ENCODE data around the gene TMEM59L. TPM values are rescaled to one million over a fixed set of nuclear protein-coding genes. Genes with fewer than 3 reads are reported as not detected.
A peak's percentile ranks its signal among the peaks of the same experiment; 100 is the strongest.

Gene TMEM59L
- total and polyA plus RNA-seq, 2 experiments from 2014 or later = 1.5 to 9.1 TPM

DNA sequence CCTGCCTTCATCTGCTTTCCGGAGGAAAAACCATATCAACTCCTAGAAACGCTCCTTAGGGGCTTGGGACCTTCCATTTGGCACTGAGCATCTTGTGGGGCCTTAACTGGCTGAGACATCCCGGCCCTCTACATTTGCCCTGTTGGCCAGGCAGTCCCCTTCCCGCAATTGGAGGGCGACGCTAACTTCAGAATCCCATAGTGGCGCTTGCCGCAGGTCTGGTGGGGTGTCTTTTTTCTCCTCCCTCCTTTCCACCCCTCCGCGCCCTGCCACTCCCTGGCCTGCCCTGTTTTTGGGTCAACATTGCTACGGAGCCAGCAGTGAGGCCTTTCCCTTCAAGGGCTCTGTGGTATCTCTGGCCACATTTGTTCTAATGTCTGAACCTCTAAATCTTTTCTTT, 57.2 kb downstream of the TMEM59L start:
- Histone ChIP-seq H3K27me3 (no peaks in the 10 kb centered on the region), H3K9me2 (replicated peaks; ENCODE audit: insufficient read depth) (no peaks in the 10 kb centered on the region), H3K4me3 (no peak overlapping the region), H3K27ac (peak overlapping the region; percentile 73), H3K9me3 (ENCODE audit: low read depth) (no peaks in the 10 kb centered on the region), H3K4me2 (no peak overlapping the region), H3K79me2 (no peaks in the 10 kb centered on the region), H2AFZ (no peak overlapping the region), H3K4me1 (ENCODE audit: insufficient read depth) (peaks cover 28% of the 10 kb centered on the region), H4K20me1 (ENCODE audit: insufficient read depth, poor library complexity, severe bottlenecking) (no peaks in the 10 kb centered on the region), H3K36me3 (replicated peaks; ENCODE audit: insufficient read depth, low read depth) (no peaks in the 10 kb centered on the region)
- no peak for DNase-seq (ENCODE audit: low spot score)
- 88% methylated on average over 11 of the region's 11 CpGs for WGBS (ENCODE audit: low lambda C conversion rate, missing lambda C conversion rate)
- TF ChIP-seq, protein P1, sequence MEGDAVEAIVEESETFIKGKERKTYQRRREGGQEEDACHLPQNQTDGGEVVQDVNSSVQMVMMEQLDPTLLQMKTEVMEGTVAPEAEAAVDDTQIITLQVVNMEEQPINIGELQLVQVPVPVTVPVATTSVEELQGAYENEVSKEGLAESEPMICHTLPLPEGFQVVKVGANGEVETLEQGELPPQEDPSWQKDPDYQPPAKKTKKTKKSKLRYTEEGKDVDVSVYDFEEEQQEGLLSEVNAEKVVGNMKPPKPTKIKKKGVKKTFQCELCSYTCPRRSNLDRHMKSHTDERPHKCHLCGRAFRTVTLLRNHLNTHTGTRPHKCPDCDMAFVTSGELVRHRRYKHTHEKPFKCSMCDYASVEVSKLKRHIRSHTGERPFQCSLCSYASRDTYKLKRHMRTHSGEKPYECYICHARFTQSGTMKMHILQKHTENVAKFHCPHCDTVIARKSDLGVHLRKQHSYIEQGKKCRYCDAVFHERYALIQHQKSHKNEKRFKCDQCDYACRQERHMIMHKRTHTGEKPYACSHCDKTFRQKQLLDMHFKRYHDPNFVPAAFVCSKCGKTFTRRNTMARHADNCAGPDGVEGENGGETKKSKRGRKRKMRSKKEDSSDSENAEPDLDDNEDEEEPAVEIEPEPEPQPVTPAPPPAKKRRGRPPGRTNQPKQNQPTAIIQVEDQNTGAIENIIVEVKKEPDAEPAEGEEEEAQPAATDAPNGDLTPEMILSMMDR (IDR thresholded peaks at IDR 0.05; ENCODE audit: poor library complexity) = no peak
- TF ChIP-seq EZH2phosphoT487 (IDR thresholded peaks at IDR 0.05; ENCODE audit: low read depth, severe bottlenecking, unreplicated experiment) (no peak), EZH2 (IDR thresholded peaks at IDR 0.05; ENCODE audit: borderline replicate concordance) (no peak)

DNA sequence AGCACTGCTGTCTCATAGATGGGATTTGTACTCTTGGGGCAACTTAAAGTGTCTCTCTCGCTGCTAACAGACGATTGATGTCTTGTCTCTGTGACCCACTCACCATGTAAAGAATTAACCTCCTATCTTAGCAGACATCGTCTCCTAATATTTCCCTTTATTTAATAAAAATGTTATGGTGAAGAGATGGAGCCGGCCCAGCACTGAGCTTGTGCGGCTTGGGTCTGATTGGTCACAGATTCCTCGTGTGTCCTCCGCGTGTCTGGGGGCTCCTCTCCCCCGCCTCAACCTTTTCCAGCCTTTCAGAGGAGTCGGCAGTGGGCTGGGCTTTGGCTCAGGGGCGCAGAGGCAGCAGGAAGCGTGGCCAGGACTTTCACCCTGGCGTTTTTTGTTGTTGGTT, 57.6 kb downstream of the TMEM59L start:
- no peaks in the 10 kb centered on the region for H3K27me3 ChIP-seq
- no peaks in the 10 kb centered on the region for H3K9me3 ChIP-seq (ENCODE audit: low read depth)
- H3K4me1 ChIP-seq (ENCODE audit: insufficient read depth) = peaks cover 28% of the 10 kb centered on the region
- peak overlapping the region; percentile 73 for H3K27ac ChIP-seq
- H2AFZ ChIP-seq = no peak overlapping the region
- H3K79me2 ChIP-seq = no peaks in the 10 kb centered on the region
- 77% methylated on average over 13 of the region's 13 CpGs for WGBS (ENCODE audit: low lambda C conversion rate, missing lambda C conversion rate)
- H3K4me2 ChIP-seq = peak overlapping the region; percentile 7
- TF ChIP-seq, protein P1 (IDR thresholded peaks at IDR 0.05; ENCODE audit: poor library complexity) = no peak
- TF ChIP-seq EZH2phosphoT487 (IDR thresholded peaks at IDR 0.05; ENCODE audit: low read depth, severe bottlenecking, unreplicated experiment) = no peak
- TF ChIP-seq EZH2 (IDR thresholded peaks at IDR 0.05; ENCODE audit: borderline replicate concordance) = no peak
- no peak overlapping the region for H3K4me3 ChIP-seq
- H3K36me3 ChIP-seq (replicated peaks; ENCODE audit: insufficient read depth, low read depth) = no peaks in the 10 kb centered on the region
- DNase-seq (ENCODE audit: low spot score) = no peak
- no peaks in the 10 kb centered on the region for H3K9me2 ChIP-seq (replicated peaks; ENCODE audit: insufficient read depth)
- no peaks in the 10 kb centered on the region for H4K20me1 ChIP-seq (ENCODE audit: insufficient read depth, poor library complexity, severe bottlenecking)

Small RNAs within 50 kb of the gene (small RNA-seq; reads per million reads assigned to genes)
- gene RN7SL155P = not detected

Other genes with a start within 250 kb of the TMEM59L start
- gene GDF15, start 226.7 kb upstream of the TMEM59L start, total RNA-seq = 106 and 123 TPM in 2 replicates
- gene GDF15, start 226.7 kb upstream of the TMEM59L start, polyA plus RNA-seq = 175 and 185 TPM in 2 replicates
- gene LRRC25, start 215.2 kb upstream of the TMEM59L start, total RNA-seq = 0.16 TPM in 1 of 2 replicates, not detected in the other
- 0.36 and 1.5 TPM in 2 replicates for gene LRRC25, start 215.2 kb upstream of the TMEM59L start, polyA plus RNA-seq
- gene SSBP4, start 193.5 kb upstream of the TMEM59L start, total RNA-seq = 55.8 and 72.6 TPM in 2 replicates
- 156 and 169 TPM in 2 replicates for gene SSBP4, start 193.5 kb upstream of the TMEM59L start, polyA plus RNA-seq
- gene ISYNA1, start 174.7 kb upstream of the TMEM59L start, total RNA-seq = 51.5 and 54.9 TPM in 2 replicates
- gene ISYNA1, start 174.7 kb upstream of the TMEM59L start, polyA plus RNA-seq = 144 and 188 TPM in 2 replicates
- 3.9 and 11.0 TPM in 2 replicates for gene ELL, start 90.8 kb upstream of the TMEM59L start, total RNA-seq
- gene ELL, start 90.8 kb upstream of the TMEM59L start, polyA plus RNA-seq = 15.0 and 18.1 TPM in 2 replicates
- gene FKBP8, start 69.3 kb upstream of the TMEM59L start, total RNA-seq = 183 and 195 TPM in 2 replicates
- 247 and 262 TPM in 2 replicates for gene FKBP8, start 69.3 kb upstream of the TMEM59L start, polyA plus RNA-seq
- 76.3 and 91.7 TPM in 2 replicates for gene KXD1, start 55.0 kb upstream of the TMEM59L start, total RNA-seq
- gene KXD1, start 55.0 kb upstream of the TMEM59L start, polyA plus RNA-seq = 85.7 and 89.2 TPM in 2 replicates
- 561 and 593 TPM in 2 replicates for gene UBA52, start 41.0 kb upstream of the TMEM59L start, total RNA-seq
- 470 and 498 TPM in 2 replicates for gene UBA52, start 41.0 kb upstream of the TMEM59L start, polyA plus RNA-seq
- 59.9 and 62.6 TPM in 2 replicates for gene REX1BD, start 24.1 kb upstream of the TMEM59L start, total RNA-seq
- 105 and 131 TPM in 2 replicates for gene REX1BD, start 24.1 kb upstream of the TMEM59L start, polyA plus RNA-seq
- gene CRLF1, start 6.1 kb upstream of the TMEM59L start, total RNA-seq = 8.6 and 13.9 TPM in 2 replicates
- 28.4 and 42.2 TPM in 2 replicates for gene CRLF1, start 6.1 kb upstream of the TMEM59L start, polyA plus RNA-seq
- 4.1 and 5.0 TPM in 2 replicates for gene KLHL26, start 24.2 kb downstream of the TMEM59L start, total RNA-seq
- gene KLHL26, start 24.2 kb downstream of the TMEM59L start, polyA plus RNA-seq = 3.9 and 7.6 TPM in 2 replicates
- 2.0 and 2.5 TPM in 2 replicates for gene CRTC1, start 70.8 kb downstream of the TMEM59L start, total RNA-seq
- 4.5 and 4.8 TPM in 2 replicates for gene CRTC1, start 70.8 kb downstream of the TMEM59L start, polyA plus RNA-seq
- gene COMP, start 178.4 kb downstream of the TMEM59L start, total RNA-seq = 2.8 and 3.0 TPM in 2 replicates
- gene COMP, start 178.4 kb downstream of the TMEM59L start, polyA plus RNA-seq = 12.5 and 16.3 TPM in 2 replicates
- gene UPF1, start 219.1 kb downstream of the TMEM59L start, total RNA-seq = 24.5 and 47.2 TPM in 2 replicates
- 22.2 and 27.0 TPM in 2 replicates for gene UPF1, start 219.1 kb downstream of the TMEM59L start, polyA plus RNA-seq